PFSK-1 (cell line): ENCODE data around the gene EPC1.

Source experiments
- POLR2AphosphoS5 ChIP-seq: IDR thresholded peaks from 2 replicates; pipeline ENCODE4 v1.6.1; 2012; ENCODE audit warnings: low read depth, mild to moderate bottlenecking, control low read depth, low read length, moderate library complexity
- REST ChIP-seq, 2 experiments: IDR thresholded peaks; 2 replicates each; pipeline versions ENCODE4 v1.6.1 to v1.8.0; 2011 to 2012; ENCODE audit warnings: low read depth in 2 of 2, low read length in 2 of 2, control low read depth in 1 of 2, inconsistent platforms in 1 of 2, mild to moderate bottlenecking in 1 of 2, moderate library complexity in 1 of 2; ENCODE audit not compliant: insufficient read depth in 1 of 2
- SIN3A ChIP-seq: IDR thresholded peaks from 2 replicates; pipeline ENCODE4 v1.6.1; 2012; ENCODE audit warnings: mild to moderate bottlenecking, low read length, moderate library complexity, borderline replicate concordance; ENCODE audit not compliant: insufficient read depth

DNA sequence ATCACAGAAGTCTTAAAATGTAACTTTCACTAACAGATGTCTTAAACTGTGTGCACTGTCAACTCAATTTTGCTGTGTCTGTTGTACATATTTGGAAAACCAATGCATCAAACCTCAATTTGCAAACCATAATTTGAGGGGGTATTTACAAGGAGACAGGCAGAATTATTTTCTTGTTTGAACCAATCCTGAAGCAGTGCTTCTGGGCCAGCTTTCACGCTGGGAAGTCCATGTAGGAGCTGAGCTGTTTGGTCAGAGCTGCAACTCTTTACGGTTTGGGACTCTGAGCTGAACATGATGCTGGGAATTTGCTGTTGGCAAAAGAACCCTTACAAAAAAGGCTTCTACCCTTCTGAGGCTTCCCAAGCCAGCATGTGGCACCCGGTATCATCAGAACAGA is 43.2 kb upstream of the EPC1 start:
- TF ChIP-seq REST (IDR thresholded peaks at IDR 0.05; ENCODE audit: insufficient read depth in 1 of 2, low read depth in 2 of 2, low read length in 2 of 2) = no peak
- TF ChIP-seq POLR2AphosphoS5 = no peak
- TF ChIP-seq SIN3A = no peak
